ENCODE data around the gene CYTH3.
"Not testable (repeated sequence)": the region's sequence is repeated elsewhere in the genome, so short reads cannot be mapped to it uniquely, and the experiment has no call there.

The CYTH3 gene

GRCh38 chr7:6299774-6300173 is 27.4 kb upstream of the CYTH3 start:
- no peak for TF ChIP-seq PAX5 (IDR thresholded peaks at IDR 0.05; ENCODE audit: insufficient read depth, low read length, severe bottlenecking)
- TF ChIP-seq SPI1 (IDR thresholded peaks at IDR 0.05; ENCODE audit: low read depth, low read length), result no peak
- TF ChIP-seq TAF1 (IDR thresholded peaks at IDR 0.05; ENCODE audit: low read depth, low read length), result no peak
- no peak for TF ChIP-seq POU2F2 (IDR thresholded peaks at IDR 0.05; ENCODE audit: low read depth, low read length)
- TF ChIP-seq POLR2A (IDR thresholded peaks at IDR 0.05; ENCODE audit: low read depth, low read length), result no peak
- no peak for TF ChIP-seq POLR2AphosphoS5 (IDR thresholded peaks at IDR 0.05; ENCODE audit: low read depth, low read length)
- FAIRE-seq, result no peak
- no peak for DNase-seq (ENCODE audit: insufficient read length, low spot score)

GRCh38 chr7:6294839-6295238 is 22.4 kb upstream of the CYTH3 start:
- TF ChIP-seq POU2F2 (IDR thresholded peaks at IDR 0.05; ENCODE audit: low read depth, low read length) (no peak), POLR2A (IDR thresholded peaks at IDR 0.05; ENCODE audit: low read depth, low read length) (no peak), PAX5 (IDR thresholded peaks at IDR 0.05; ENCODE audit: insufficient read depth, low read length, severe bottlenecking) (no peak), SPI1 (IDR thresholded peaks at IDR 0.05; ENCODE audit: low read depth, low read length) (no peak), TAF1 (IDR thresholded peaks at IDR 0.05; ENCODE audit: low read depth, low read length) (no peak), POLR2AphosphoS5 (IDR thresholded peaks at IDR 0.05; ENCODE audit: low read depth, low read length) (no peak)
- FAIRE-seq (no peak), DNase-seq (ENCODE audit: insufficient read length, low spot score) (no peak)

- TF ChIP-seq PAX5 (IDR thresholded peaks at IDR 0.05; ENCODE audit: insufficient read depth, low read length, severe bottlenecking) (no peak), TAF1 (IDR thresholded peaks at IDR 0.05; ENCODE audit: low read depth, low read length) (no peak), POU2F2 (IDR thresholded peaks at IDR 0.05; ENCODE audit: low read depth, low read length) (no peak), POLR2AphosphoS5 (IDR thresholded peaks at IDR 0.05; ENCODE audit: low read depth, low read length) (no peak), POLR2A (IDR thresholded peaks at IDR 0.05; ENCODE audit: low read depth, low read length) (no peak), SPI1 (IDR thresholded peaks at IDR 0.05; ENCODE audit: low read depth, low read length) (no peak)
- no peak for FAIRE-seq
- no peak for DNase-seq (ENCODE audit: insufficient read length, low spot score)
These were observed 20.8 kb upstream of the CYTH3 start for GRCh38 chr7:6293202-6293601.

- not testable (repeated sequence) for DNase-seq (ENCODE audit: insufficient read length, low spot score); FAIRE-seq
These were observed 19.5 kb upstream of the CYTH3 start for GRCh38 chr7:6291941-6292340.

- DNase-seq (ENCODE audit: insufficient read length, low spot score) (no peak), FAIRE-seq (no peak)
- no peak for TF ChIP-seq POLR2A (IDR thresholded peaks at IDR 0.05; ENCODE audit: low read depth, low read length)
- no peak for TF ChIP-seq PAX5 (IDR thresholded peaks at IDR 0.05; ENCODE audit: insufficient read depth, low read length, severe bottlenecking)
- no peak for TF ChIP-seq TAF1 (IDR thresholded peaks at IDR 0.05; ENCODE audit: low read depth, low read length)
- no peak for TF ChIP-seq POLR2AphosphoS5 (IDR thresholded peaks at IDR 0.05; ENCODE audit: low read depth, low read length)
- no peak for TF ChIP-seq SPI1 (IDR thresholded peaks at IDR 0.05; ENCODE audit: low read depth, low read length)
- no peak for TF ChIP-seq POU2F2 (IDR thresholded peaks at IDR 0.05; ENCODE audit: low read depth, low read length)
These were observed 19.1 kb upstream of the CYTH3 start for GRCh38 chr7:6291531-6291930.

GRCh38 chr7:6290319-6290741 is 17.9 kb upstream of the CYTH3 start:
- TF ChIP-seq POLR2A (IDR thresholded peaks at IDR 0.05; ENCODE audit: low read depth, low read length) (no peak), PAX5 (IDR thresholded peaks at IDR 0.05; ENCODE audit: insufficient read depth, low read length, severe bottlenecking) (no peak), TAF1 (IDR thresholded peaks at IDR 0.05; ENCODE audit: low read depth, low read length) (no peak), SPI1 (IDR thresholded peaks at IDR 0.05; ENCODE audit: low read depth, low read length) (no peak), POU2F2 (IDR thresholded peaks at IDR 0.05; ENCODE audit: low read depth, low read length) (no peak), POLR2AphosphoS5 (IDR thresholded peaks at IDR 0.05; ENCODE audit: low read depth, low read length) (no peak)
- FAIRE-seq (no peak), DNase-seq (ENCODE audit: insufficient read length, low spot score) (no peak)

- TF ChIP-seq POU2F2 (IDR thresholded peaks at IDR 0.05; ENCODE audit: low read depth, low read length), result no peak
- DNase-seq (ENCODE audit: insufficient read length, low spot score) (no peak), FAIRE-seq (no peak)
These were observed 15.9 kb upstream of the CYTH3 start for GRCh38 chr7:6288270-6288860.

GRCh38 chr7:6286486-6286885 is 14.1 kb upstream of the CYTH3 start:
- no peak for FAIRE-seq
- no peak for TF ChIP-seq SPI1 (IDR thresholded peaks at IDR 0.05; ENCODE audit: low read depth, low read length)
- no peak for TF ChIP-seq TAF1 (IDR thresholded peaks at IDR 0.05; ENCODE audit: low read depth, low read length)
- TF ChIP-seq POLR2AphosphoS5 (IDR thresholded peaks at IDR 0.05; ENCODE audit: low read depth, low read length), result no peak
- TF ChIP-seq POLR2A (IDR thresholded peaks at IDR 0.05; ENCODE audit: low read depth, low read length), result no peak
- no peak for TF ChIP-seq POU2F2 (IDR thresholded peaks at IDR 0.05; ENCODE audit: low read depth, low read length)
- TF ChIP-seq PAX5 (IDR thresholded peaks at IDR 0.05; ENCODE audit: insufficient read depth, low read length, severe bottlenecking), result no peak
- no peak for DNase-seq (ENCODE audit: insufficient read length, low spot score)

GRCh38 chr7:6284461-6285360 is 12.3 kb upstream of the CYTH3 start:
- FAIRE-seq (no peak), DNase-seq (ENCODE audit: insufficient read length, low spot score) (no peak)
- TF ChIP-seq TAF1 (IDR thresholded peaks at IDR 0.05; ENCODE audit: low read depth, low read length) (no peak), SPI1 (IDR thresholded peaks at IDR 0.05; ENCODE audit: low read depth, low read length) (peak; percentile 25), POLR2AphosphoS5 (IDR thresholded peaks at IDR 0.05; ENCODE audit: low read depth, low read length) (no peak)

- no peak for TF ChIP-seq TAF1 (IDR thresholded peaks at IDR 0.05; ENCODE audit: low read depth, low read length)
- no peak for TF ChIP-seq POLR2AphosphoS5 (IDR thresholded peaks at IDR 0.05; ENCODE audit: low read depth, low read length)
- TF ChIP-seq SPI1 (IDR thresholded peaks at IDR 0.05; ENCODE audit: low read depth, low read length), result no peak
- no peak for TF ChIP-seq POLR2A (IDR thresholded peaks at IDR 0.05; ENCODE audit: low read depth, low read length)
- TF ChIP-seq PAX5 (IDR thresholded peaks at IDR 0.05; ENCODE audit: insufficient read depth, low read length, severe bottlenecking), result no peak
- FAIRE-seq (no peak), DNase-seq (ENCODE audit: insufficient read length, low spot score) (no peak)
These were observed 11.6 kb upstream of the CYTH3 start for GRCh38 chr7:6284055-6284400.

- FAIRE-seq; DNase-seq (ENCODE audit: insufficient read length, low spot score): not testable (repeated sequence)
These were observed 11.1 kb upstream of the CYTH3 start for GRCh38 chr7:6283391-6284054.
